Suppressor macrophage treated with lipopolysaccharide for 1 hour (primary cell): ENCODE data around the gene RNF126.

ENCODE experiments used
- DNase-seq, 3 donors: peaks; one replicate each; pipeline ENCODE4 v3.0.0-alpha.2; 2020 to 2022

The RNF126 gene

DNA sequence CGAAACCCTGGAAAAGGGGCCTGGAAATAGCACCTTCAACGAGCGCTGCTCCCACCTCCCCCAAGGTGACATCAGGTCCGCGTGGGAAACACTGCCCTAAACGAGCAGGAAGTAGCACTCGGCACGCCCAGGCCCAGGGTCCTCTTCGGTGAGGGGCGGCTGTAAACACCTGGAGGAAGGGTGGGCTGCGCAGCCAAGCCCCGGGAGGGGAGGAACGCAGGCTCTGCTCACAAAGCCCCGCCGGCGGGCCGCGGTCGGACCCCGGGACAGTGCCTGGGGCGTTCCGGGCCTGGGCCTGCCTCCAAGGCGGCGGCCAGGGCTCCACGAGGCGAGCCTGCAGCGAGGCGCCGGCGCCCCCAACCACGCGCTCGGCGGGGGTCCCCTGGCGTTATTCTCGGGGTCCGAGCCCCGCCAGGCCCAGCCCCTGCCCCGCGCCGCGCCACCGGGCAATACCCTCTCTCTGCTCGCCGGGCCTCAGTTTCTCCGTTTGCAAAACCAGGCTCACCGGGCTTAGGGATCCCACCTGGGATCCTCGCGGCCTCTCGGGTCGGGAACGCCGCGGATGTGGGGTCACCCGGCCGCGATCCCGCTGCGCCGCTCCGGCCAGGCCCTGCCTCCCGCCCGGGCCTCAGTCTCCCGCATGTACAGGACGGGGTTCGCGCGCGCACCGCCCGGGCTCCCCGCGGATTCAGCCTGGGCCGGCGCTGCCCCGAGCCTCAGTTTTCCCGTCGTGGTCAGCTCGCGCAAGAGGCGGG, 630 bp downstream of the RNF126 start:
- DNase-seq: peak; percentile 60 to 70 (median 62)

DNA sequence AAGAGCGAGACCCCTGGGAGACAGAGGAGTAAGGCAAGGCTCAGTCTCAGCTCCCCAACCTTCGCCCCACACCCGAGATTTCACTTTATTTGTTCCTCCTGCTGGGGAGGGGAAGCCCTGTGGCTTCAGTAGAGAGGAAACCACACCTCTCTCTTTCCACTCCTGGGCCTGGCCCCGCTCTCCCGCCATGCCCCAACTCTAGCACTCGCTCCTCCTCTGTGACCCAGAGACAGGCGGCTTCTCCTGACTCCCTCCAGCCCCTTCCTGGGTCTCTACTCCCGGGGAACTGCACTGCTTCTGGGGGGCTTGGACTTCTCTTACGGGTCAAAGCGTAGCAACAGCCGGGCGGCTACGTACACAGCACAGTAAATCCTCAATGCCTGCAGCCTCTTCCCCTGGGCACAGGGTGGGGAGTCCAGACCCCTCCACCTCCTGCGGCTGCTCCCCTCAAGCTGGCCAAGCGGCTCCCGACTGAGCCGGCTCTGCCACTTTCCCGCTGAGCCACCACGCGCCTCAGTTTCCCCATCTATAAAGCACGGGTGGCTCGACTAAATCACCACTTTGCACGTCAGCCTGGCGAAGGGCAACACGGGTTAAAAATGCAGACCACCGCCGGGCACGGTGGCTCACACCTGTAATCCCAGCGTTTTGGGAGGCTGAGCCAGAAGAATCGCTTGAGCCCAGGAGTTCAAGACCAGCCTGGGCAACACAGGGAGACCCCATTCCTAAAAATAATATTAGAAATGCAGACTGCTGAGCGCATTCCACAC, 1.4 kb downstream of the RNF126 start:
- DNase-seq: peak; percentile 55 to 66 (median 59)

DNA sequence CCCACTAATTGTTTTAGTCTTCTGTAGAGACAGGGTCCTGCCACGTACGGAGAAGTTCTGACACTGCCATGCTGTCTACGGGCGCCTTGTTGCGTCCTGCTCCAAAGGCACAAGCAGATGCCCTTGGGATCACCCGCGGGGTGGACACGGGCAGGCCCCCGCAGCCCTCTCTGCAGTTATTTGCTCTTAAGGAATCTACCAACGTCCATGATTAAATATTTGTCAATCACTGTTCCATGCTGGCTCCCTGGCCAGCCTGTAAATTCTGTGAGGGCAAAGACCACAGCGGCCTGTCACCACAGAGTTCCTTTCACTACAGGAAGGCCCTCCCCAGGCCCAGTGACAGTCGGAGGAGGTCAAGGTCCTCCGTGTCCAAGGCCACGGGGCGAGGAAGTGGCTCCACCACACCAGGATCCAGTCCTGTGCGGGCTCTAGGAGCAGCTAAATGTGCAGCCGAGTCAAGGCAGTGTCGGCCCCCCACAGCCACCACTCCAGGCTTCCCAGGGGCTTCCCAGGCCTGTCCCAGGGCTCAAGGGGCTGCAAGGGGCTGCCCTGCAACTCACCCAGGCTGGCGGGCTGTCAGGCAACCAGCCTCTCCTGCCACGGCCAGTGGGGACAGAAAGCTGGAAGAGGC, 2.1 kb downstream of the RNF126 start:
- peak in 1 of 3 donors; percentile 39 for DNase-seq

DNA sequence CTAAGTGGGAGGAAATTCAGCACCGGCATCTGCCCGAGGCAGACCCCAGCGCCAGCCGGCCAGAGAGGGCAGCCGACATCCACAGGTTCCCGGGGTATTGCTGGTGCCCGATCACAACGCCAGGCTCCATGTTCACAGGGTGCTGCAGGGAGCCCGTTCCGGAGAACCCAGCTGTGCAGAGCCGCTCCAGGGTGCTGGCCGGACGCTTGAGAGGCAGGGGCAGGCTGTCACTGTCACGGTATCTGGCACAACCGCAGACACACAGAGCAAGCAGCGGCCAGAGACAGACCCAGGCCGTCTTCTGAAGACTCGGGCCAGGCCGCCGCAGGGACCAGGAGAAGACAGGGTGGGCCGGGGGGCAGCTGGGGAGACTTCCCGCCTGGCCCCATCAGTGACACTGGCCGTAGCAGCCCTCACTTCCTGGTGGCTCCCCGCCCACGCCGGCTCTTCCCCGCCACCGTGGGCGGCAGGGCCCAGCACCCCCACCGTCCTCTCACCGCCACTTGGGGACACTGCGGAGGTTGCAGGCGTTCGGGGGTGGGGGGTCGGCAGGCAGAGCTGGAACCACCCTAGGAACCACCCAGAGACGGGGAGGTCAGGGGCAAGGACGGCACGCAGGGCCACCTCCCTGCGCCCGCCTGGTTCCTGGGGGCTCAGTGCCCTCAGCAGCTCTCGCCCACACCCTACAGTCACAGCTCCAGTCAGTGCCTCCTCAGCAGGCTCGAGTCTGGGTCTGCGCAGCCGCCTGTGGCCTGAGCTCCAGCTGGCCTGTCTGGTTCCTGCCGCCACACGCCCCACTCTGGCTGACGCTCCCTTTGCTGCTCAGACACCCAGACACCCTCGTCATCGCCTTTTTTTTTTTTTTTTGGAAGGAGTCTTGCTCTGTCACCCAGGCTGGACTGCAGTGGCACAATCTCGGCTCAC, 3.8 kb downstream of the RNF126 start:
- peak in 1 of 3 donors; percentile 37 for DNase-seq

DNA sequence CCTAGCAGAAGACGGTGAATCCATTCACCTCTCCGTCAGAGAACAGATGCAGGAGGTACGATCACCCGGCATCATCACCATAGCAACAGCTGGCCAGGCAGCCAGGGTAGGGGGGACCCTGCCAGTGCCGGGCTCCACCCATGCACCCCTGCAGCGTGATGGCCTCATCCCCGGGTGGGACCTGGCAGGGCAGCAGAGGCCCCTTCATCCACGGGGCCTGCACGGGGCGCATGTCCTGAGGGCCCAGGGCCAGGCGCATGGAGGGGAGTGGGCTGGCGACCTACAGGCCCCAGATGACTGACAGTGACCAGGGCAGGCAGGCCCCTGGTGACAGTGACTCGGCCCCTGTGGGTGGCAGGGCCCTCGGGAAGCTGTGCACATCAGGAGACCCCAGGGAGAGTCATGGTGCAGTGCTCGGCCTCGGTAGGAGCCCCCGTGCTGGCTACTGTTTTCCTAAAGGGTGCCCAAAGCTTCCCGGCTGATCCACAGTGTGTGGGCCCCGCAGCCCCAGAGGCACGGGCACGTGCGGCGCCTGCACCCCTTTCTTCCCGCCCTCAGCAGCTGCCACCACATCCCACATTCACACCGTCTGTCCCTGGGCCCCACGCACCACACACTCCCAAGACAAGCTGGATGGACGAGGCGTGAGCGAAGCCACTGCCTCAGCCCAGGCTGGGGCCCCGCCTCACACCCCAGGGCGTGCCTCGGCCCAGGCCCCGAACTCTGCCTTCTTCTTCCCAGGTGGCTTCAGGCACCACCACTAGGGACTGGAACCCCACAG, 4.8 kb downstream of the RNF126 start:
- no peak for DNase-seq

DNA sequence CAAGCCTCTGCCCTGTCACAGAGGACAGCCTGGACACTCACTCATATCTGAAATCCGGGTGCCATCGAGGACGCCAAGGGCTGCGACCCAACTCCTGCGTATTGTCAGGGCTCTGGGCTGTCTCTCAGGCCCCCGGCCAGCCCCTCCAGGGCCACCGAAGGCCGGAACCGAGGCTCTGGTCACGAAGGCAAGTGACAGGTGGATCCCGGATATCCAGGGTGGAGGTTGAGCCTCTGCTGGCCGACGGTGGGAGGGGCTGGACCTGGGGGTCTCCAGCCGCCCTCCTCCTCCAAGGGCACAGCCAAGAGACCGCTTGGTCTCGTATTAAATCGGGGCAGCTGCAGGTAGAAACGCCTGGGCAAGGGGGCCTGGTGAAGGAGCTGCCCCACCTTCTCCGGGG, 5.4 kb downstream of the RNF126 start:
- no peak for DNase-seq

DNA sequence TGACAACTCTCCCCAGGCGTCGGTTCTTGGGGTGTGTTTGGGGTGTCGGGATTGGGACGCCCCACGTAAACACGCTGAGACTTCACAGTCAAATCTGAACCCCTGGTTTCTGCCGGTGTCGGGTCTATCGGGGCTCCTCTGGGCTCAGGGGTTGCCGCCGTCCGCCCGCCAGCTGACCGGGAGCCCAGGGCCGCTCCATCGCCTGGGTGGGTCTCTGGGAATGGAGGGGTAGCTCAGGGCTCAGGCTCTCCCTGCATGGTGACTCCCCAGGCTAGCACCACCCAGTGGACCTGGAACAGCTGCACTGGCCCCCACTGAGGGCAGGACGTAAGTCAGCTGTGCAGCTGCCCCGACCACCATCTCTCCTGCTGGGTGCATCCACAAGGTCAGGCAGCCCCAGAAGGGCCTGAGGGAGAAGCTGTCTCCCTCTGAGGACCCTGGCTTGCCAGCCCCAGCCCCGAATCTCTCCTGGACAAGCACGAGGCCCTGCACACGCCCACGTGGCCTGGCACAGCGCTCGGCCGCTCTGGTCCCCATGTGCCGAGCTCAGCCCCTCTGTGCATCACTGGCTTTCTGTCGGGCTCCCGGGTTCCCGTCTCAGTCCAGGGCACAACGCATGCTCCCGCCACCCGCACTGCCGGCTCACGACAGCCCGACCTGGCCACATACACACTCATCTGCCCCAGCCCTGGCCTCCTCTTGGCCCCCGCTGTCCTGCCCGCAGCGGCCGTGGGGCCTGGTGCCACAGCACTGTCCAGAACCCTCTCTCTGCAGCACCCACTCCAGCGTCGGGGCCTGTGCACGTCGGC, 6.1 kb downstream of the RNF126 start:
- DNase-seq: no peak

DNA sequence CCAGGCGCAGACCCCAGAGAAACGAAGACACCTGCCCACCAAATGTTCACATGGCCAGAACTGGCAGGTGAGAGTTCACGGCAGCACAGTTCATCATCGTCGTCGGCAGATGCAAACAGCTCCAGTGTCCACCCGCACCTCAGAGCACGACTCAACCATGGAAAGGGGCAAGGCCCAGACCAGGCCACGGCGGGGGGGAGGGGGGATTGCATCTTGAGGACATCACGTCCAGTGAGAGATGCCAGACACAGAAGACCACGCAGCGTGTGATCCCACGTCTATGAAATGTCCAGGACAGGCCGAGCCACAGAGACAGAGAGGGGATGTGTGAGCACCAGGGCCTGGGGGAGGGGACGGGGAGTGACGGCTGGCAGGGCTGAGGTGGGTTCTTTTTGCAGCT, 7.3 kb downstream of the RNF126 start:
- DNase-seq: no peak

DNA sequence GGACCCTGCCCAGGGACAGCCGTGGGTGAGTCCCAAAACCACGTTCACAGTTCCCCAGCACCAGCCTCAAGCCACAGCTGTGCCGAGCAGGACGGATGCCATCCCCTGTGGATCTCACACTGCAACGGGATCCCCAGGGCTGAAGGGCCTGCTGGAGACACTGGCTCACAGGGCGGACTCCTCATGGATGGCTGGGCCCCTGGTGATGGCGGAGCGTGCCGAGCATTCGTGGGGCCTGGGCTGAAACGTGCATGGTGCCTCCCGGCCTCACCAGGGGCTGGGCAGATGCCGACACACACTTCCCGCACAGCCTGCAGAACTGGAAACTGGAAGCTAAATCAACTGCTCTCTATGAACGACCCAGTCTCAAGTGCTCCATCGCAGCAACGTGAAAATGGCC, 9.6 kb downstream of the RNF126 start:
- no peak for DNase-seq

DNA sequence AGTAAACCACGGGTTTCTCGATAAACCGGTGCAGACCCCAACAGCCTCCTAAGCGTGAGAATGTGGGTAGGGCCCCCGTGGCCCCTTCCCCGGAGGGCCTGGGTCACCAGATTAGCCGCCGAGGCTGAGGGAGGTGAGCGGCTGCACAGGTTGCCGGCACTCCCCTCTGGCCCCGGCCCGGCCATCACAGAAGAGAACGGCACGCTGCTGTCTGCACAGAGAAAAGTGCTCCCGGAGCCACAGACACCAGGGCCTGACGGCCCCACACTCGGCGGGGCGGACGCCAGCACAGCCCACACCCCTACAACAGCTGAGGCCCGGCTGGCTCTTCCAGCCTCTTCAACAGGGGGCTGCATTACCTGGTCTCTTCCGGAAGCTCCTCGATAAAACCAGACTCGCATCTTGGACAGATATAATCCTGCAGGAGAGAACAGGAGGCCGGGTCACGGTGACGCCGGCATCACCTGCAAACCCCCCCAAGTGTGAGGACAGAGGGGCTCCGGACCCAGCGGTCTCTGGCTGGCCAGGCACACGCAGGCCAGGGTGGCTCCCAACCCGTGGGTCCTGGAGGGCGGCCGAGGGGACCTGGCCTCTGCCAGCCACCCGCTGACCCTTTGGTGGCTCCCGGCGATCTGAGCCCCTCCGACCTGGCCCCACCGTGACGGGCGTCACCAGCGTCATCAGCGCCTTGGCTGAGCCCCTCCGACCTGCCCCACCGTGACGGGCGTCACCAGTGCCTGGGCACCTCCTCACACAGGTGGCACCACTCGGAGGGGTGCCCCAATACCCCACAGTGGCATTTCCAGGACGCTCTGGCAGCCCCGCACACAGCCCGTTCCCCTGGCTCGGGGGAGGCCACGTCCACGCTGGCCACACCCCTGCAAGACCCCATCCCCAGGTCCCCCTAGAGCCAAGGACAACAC, 10.3 kb downstream of the RNF126 start:
- no peak for DNase-seq

DNA sequence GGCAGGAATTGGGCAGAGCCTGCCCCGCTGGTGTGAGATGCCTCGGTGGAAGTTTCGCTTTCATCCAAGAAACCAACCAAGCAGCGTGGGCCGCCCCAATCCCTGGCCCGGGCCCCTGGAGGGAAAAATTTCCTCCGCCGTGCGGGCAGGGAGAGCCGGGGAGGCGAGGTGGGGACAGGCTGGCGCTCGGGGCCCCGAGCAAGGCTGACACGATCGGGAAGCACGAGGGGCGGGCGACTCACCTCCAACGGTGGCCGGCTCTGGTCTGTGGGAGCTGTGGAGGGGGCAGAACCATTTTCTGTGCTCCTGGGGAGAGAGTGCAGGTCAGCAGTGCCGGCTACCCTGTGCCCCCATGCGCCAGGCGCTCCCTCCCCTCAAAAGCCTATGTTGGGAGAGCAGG, 11.0 kb downstream of the RNF126 start:
- DNase-seq: no peak

DNA sequence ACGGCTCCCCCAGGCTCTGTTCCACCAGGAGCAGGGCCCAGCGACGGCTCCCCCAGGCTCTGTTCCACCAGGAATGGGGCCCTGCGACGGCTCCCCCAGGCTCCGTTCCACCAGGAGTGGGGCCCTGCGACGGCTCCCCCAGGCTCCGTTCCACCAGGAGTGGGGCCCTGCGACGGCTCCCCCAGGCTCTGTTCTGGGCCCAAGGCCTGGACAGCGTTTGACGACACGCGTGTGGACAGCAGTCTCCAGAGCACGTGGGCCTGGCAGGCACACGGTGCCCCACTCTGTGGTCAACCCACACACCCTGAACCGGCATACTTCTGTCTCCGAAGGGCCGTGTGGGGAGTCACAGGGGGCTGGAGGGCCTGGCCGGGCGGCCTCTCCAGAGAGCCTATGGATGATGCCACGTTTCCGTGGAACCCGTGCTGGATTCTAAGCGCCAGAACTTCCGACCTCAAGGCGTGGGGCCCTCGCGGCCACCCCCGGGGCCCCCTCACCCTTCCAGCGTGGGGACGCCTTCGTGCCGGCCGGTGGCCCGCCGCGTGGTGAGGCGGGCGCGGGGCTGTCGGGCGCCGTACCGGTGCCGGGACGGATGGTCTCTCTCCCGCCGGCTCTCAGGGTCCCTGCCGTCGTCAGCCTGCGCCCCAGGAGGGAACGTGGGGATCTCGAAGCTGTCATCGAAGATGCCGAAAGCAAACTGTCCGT, 11.7 kb downstream of the RNF126 start:
- DNase-seq: no peak

DNA sequence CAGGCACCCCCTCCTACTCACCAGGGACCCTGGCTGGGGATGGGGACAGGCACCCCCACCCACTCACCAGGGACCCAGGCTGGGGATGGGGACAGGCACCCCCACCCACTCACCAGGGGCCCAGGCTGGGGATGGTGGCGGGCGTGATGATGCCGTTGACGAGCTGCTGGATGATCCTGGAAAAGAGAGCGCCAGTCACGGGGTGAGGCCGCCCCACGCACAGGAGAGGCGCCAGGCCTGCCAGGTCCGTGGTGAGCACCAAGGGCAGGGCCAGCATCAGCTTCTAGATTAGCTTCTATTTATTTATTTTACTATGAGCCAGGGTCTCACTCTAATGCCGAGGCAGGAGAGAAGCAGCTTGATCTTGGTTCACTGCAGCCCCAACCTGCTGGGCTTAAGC, 12.9 kb downstream of the RNF126 start:
- DNase-seq: no peak

DNA sequence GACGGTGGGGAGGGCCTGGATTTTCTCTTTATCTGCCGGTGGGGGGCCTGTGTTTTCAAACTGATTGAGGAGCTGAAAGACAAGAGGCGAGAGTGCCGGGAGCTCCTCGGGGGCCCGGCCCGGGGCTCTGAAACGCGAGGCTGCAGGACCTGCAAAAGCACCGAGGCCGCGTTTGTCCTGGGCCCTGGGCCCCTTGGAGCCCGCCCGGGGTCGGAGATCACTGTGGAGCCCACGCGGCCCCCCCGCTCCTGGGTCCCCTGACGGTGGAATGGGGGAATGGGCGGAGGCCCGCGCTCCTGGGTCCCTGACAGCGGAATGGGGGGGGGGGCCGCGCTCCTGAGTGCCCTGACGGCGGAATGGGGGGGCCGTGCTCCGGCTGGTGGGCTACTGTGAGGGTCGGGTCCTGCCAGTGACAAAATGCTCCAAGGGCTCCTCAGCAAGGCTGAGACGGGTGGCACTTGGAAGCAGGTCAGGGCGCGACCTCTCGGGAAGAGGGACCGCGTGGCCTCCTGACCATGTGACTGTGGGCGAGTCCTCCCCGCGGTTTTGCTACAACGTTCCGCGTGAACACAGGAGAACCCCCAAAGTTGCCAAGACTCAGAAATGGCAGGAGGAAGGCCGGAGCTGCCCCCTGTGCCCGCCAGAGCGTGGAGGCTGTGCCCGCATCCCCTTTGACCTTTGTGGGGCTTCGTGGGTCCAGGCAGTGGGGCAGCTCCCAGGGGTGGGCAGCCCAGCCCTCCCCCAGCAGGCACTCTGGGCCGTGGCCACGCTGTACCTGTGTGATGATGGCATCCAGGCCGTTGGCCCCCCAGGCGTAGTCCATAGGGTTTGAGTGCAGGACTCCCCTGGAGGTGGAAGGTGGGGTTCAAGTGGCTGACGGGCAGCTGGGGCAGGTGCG, 13.9 kb downstream of the RNF126 start:
- no peak for DNase-seq

DNA sequence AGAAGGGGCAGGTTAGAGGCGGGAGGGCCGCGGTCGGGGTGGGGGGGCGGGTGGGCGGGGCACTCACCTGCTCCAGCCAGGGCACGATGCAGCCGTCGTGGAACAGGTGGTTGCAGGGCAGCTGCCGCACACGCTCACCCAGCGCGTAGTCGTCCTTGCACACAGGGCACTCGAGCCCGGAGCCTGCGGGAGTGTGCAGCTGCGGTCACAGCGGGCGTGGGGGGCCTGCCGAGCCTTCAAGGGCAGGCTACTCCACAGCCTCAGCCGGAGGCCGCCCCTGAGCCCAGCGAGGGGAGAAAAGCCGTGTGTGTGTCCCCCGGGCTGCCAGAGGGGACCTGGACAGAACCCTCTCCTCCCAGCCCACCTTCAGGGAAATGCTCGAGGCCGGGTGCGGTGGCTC, 14.7 kb downstream of the RNF126 start:
- no peak for DNase-seq

DNA sequence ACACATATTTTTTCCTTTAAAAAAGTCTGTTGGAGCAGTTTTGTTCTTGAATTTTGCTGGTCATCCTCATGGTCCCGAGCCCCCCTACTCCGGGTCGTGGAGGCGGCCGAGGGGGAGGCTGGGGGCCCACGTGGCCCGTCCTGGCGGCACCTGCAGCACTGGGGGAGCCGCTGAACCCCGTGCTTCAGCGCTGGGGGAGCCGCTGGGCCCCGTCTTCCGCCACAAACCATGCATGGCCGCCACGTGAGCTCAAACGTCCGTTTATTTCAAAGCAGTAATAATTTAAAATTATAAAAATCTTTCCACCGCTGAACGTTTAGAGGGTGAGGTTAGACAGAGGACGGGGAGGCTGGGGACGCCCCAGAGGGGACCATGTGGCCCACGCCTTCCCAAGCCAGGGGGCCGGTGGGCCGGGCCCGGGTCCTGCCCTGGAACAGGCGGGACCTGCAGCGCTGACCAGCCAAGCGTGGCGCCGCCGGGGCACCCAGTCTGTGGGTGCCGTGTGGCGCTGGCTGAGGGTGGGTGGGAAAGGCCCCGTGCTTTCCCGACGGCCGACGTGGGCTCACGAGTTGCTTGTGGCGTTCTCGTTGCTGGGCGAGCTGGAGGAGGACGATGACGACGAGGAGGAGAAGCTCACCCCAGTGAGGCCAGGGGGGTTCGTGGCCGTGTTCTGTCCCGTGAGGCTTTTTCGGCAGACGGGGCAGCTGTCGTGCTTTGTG, 15.3 kb downstream of the RNF126 start:
- no peak for DNase-seq

DNA sequence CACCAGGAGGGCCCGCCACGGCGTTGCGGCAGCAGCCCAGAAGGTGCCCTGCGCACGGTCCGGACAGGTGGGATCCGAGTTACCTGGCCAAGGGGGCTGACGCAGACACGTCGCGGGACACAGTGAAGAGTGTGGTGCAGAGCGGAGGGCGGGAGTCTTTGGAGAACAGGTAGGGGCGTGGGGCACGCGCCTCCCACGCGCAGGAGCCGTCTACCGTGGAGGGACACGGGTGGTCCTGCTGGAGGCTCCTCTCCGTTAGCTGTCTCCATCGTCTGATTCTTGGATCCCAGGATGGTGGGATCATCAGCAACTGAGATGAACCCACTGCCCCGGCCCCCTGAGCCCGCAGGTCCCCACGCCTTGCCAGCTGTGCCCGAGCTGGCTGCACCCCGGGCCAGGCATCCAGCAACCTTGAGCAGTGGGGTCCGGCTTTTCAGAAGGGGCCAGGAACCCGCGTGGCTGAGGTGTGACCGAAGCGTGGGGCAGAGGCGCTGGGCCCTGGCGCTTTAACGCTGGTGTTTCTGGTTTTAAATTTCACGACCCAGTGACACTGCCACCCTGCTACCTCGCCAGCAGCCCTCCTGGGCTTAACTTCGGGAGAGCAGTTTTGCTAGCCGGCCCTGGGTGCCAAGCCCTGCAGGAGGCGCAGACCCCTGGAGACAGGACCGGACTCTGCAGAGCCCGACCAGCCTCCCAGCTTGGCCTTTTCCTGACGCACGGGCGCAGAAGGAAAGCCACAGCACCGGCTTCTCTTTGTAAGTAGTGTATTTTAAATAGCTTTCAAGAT, 16.0 kb downstream of the RNF126 start:
- no peak for DNase-seq
